T follicular helper cell (primary cell): ENCODE results near the gene GJB2.
A peak's percentile ranks its signal among the peaks of the same experiment; 100 is the strongest.

Experiments used
- DNase-seq: peaks from one replicate; pipeline ENCODE4 v3.0.0-alpha.2; 2020; ENCODE audit warnings: low read depth

The GJB2 gene

GRCh38 chr13:20192158-20192835 lies 441 bp downstream of the GJB2 start:
- DNase-seq: no peak

DNA sequence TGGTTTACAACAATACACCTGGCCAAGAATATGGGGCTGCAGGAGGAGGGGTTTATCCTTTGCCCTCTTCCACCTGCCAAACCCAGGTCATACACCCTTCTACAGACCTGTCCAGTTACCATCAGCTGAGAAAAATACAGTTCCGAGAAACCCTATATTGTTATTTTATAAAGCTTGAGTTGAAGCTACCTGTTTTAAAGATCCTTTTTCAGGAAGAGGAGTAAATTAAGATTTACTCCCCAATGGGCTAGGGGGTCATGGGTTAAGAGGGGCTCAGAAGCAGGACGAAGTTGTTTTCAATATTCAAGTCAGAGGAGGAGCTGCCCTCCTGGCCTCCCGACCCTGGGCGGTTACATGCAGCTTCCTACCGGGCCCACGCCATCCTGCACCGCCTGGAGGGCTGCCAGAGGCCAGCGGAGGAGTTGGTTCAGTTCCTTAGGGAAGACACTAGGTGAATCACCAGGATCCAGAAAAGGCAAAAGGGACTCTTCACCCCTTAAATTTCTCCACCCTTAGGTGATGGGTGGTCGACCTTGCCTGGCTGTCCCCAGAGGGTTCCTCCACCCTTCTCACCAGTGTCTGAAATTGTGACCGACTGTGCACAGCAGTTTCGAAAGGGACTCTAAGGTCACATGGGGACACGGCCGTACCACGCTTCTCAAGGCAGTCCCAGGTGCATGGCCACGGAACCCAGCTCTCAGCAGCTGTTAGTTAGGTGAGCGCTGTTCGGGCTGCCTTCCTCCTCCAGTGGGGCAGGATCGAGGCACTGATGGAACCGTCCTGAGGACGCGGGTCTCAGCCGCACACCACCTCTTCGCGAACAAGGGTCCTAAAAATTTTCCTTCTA lies 1.2 kb downstream of the GJB2 start:
- DNase-seq: no peak

DNA sequence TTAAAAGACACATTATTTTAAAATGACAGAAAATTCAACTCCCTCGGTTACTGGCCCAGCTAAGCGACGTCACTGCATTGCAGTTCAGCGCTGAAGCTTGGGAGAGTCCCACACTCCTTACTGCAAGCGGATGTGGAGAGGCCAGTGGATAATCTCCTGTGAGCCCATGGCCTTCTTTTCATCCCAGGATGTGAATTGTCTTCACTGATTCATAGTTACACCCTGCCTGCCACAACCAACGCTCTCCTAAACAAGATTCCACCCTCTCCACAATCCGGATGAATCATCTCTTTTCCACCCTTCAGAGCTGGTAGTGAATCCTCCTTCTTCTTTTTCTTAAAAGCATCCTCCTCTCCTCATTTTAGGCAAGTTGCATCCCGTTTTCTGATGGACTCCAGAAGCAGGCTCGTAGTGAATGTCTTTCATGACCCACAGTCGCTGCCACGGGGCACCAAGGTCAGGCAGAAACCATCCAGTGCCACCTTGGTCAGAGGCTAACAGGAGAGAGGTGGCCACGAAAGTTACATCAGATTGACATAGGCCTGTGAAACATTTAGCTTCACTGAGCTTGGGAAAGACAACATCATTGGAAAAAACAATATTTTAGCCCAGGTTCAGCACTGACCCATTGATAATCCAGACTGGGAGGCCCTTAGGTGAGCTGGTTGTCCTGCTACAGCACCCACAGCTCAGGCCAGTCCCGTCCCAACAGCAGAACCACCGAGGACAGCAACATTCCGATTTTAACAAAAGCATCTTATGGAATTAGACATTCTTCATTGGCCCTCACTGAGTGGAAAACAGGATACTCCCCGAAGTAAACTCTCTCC lies 2.0 kb downstream of the GJB2 start:
- no peak for DNase-seq

- no peak for DNase-seq
Measured at GRCh38 chr13:20190076-20190475, 2.7 kb downstream of the GJB2 start.

DNA sequence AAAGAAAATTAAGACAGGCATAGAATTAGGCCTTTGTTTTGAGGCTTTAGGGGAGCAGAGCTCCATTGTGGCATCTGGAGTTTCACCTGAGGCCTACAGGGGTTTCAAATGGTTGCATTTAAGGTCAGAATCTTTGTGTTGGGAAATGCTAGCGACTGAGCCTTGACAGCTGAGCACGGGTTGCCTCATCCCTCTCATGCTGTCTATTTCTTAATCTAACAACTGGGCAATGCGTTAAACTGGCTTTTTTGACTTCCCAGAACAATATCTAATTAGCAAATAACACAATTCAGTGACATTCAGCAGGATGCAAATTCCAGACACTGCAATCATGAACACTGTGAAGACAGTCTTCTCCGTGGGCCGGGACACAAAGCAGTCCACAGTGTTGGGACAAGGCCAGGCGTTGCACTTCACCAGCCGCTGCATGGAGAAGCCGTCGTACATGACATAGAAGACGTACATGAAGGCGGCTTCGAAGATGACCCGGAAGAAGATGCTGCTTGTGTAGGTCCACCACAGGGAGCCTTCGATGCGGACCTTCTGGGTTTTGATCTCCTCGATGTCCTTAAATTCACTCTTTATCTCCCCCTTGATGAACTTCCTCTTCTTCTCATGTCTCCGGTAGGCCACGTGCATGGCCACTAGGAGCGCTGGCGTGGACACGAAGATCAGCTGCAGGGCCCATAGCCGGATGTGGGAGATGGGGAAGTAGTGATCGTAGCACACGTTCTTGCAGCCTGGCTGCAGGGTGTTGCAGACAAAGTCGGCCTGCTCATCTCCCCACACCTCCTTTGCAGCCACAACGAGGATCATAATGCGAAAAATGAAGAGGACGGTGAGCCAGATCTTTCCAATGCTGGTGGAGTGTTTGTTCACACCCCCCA lies 3.8 kb downstream of the GJB2 start:
- no peak for DNase-seq

DNA sequence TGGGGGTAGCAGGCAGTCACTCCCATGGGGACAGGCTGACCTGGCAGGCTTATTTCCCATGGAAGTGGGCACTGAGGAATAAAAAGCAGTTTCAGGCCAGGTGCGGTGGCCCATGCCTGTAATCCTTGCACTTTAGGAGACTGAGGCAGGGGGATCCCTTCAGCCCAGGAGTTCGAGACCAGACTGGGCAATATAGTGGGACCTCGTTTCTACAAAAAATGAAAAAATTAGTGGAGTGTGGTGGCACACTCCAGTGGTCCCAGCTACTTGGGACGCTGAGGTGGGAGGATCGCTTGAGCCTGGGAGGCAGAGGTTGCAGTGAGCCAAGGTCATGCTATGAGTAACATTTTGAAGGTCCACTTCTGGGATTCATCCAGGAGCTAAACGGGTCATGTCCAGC lies 6.0 kb downstream of the GJB2 start:
- no peak for DNase-seq

- DNase-seq: no peak
Measured at GRCh38 chr13:20185366-20186056, 7.2 kb downstream of the GJB2 start.

DNA sequence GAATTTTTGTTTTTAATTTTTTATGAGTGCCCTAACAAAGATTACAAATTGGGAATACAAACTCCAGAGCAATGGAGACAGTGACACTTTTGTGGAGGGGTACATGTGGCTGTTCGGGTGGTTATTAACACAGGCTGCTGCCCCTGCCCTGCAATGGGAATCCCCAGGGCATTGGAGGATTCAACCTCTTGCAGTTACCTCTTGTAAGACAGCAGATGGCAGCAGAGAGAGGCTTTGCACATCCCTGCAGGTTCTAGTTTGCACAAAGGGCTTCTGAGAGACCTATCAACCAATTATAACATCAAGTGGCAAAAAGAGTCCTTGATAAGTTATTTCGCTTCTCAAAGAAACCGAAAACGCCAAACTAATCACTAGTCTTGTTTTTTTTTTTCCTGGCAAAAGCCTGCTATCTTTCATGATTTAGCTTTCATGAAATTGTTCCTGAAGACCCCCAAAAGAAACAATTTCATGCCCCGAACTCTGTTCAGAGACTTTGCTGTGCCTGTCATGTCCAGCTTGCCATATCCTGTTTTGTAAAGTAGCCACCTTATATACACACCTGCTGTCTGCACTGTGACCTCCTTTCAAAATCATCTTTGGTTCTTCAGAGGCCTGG lies 10.4 kb downstream of the GJB2 start:
- DNase-seq: peak; percentile 36

GRCh38 chr13:20181188-20181587 lies 11.6 kb downstream of the GJB2 start:
- no peak for DNase-seq

- no peak for DNase-seq
Measured at GRCh38 chr13:20178156-20178555, 14.6 kb downstream of the GJB2 start.

- DNase-seq: no peak
Measured at GRCh38 chr13:20177049-20177831, 15.5 kb downstream of the GJB2 start.

- DNase-seq: no peak
Measured at GRCh38 chr13:20175907-20176652, 16.7 kb downstream of the GJB2 start.

DNA sequence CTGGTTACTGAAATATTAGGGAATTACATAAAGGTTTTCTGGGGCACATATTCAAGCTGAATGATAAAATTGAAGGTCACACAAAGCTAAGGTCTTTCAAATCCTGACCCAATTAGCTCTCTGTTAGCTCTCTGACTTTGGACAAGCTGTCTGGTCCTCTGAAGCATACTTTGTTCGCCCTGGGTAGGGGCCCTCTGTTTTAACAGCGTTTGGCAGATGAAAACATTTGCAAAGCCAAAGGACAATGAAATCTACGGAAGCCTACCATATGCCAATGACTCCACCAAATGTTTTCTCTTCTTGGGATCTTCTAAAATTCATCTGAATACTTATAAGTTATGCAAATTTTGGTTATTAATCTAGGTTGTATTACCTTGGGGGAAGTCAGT lies 17.3 kb downstream of the GJB2 start:
- no peak for DNase-seq

GRCh38 chr13:20174656-20175405 lies 17.9 kb downstream of the GJB2 start:
- peak; percentile 22 for DNase-seq

GRCh38 chr13:20173116-20173746 lies 19.5 kb downstream of the GJB2 start:
- no peak for DNase-seq

DNA sequence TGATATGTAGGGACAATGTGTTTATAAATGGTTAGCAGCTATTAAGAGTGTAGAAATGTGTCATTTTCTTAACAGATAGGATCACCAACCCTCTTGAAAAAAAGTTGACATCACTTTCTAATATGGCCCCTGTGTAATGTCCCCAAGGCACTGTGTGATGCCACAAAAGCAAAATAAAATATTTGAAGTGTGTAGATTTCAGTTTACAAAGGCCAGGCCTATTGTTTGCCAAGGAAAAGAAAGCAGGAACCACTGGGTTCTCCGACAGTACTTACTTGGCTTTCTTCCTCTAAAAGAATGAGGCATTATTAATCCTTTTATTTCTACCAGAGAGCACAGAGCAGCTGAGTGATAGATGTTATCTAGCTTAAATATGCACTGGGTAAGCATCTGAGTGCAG lies 21.4 kb downstream of the GJB2 start:
- no peak for DNase-seq

DNA sequence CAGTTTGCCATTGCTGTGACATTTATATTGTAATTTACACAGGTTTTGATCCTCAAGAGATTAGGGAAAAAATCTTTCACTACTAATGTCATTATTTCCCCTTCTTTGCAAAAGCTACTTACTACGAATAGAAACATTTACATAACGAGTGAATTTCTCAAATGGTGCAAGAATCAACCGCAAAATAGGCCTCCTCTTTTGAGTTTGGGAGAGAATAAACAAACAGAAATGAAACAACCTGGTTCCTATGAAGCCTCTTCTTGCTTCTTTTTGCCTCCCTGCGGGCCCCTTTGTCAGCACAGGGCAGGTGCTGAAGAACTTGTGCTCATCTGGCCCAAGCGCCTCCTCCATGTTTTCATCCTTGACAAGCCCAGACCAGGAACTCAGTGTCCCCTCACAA lies 21.8 kb downstream of the GJB2 start:
- no peak for DNase-seq

DNA sequence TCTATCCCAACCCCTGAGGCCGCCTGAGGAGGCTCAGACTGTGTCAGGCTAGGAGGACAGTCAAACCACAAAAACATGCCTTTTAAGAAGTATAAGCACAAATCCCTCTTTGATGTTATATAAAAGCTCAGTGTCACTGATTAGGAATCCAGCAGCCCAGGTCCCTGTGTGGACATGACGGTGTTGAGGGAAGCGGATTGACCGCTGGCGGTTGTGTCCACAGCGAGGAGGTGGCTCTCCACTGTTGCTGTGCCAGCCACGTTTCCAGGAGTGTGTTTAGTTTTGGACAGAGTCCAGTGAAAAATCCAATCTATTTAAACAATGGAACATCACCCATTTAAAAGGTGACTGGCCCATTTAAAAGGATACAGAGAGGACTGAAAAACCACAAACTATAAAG lies 24.3 kb downstream of the GJB2 start:
- no peak for DNase-seq
